ENCODE measurements around the gene VAV2.

VAV2 gene

DNA sequence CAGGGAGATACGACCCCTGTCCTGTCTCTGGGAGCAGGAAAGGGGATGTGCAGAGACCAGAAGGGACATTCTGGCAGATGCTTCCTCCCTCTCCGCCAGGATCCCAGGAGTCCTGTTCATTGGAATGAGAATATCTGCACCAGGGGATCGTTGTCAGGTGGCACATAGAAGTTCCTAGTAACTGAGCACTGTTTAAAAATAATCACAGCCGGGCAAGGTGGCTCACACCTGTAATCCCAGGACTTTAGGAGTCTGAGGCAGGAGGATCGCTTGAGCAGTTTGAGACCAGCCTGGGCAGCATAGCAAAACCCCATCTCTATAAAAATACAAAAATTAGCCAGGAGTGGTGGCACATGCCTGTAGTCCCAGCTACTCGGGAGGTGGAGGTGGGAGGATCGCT lies 266.2 kb downstream of the VAV2 start:
- H3K4me3 ChIP-seq (ENCODE audit: low read depth, low read length) = no peak overlapping the region
- no peak for DNase-seq (ENCODE audit: low read depth)
- TF ChIP-seq CTCF (IDR thresholded peaks at IDR 0.05; ENCODE audit: insufficient read depth, low read depth, low read length, missing control alignments) = no peak

DNA sequence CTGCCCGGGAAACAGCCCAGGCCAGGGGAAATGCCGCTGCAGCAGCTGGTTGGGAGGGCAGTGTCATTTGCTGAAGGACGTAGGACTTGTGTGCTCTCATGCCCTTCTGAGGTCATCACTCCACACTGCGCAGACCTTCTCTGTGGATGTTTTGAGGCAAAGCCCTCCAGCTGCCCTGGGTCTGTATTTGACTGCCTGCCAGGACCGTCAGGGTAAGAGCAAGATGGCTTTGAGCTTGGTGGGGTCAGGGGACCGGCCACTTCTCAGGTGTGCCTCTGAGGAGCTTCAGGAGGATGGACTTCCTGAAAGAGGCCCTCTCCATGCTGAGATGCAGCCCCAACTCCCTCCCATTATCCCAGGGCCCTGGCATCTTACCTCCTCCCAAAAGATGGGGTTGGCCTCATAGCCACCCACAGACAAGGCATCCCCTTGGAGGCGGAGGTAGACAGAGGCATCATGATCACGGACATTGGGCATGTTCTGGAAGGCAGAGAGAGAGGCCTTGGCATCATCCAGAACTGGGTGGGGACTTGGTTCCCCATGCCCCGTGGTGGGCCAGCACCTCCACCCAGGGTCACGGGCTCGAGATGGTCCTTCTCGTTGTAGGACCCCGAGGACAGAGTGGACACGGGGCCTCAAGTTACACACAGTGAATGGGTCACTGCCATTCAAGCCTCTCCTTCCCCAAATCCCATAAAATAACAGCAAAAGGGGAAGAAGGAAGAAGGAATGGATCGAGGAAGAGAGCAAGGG lies 273.4 kb downstream of the VAV2 start:
- no peak for DNase-seq (ENCODE audit: low read depth)
- TF ChIP-seq CTCF (IDR thresholded peaks at IDR 0.05; ENCODE audit: insufficient read depth, low read depth, low read length, missing control alignments) = no peak
- no peak overlapping the region for H3K4me3 ChIP-seq (ENCODE audit: low read depth, low read length)

DNA sequence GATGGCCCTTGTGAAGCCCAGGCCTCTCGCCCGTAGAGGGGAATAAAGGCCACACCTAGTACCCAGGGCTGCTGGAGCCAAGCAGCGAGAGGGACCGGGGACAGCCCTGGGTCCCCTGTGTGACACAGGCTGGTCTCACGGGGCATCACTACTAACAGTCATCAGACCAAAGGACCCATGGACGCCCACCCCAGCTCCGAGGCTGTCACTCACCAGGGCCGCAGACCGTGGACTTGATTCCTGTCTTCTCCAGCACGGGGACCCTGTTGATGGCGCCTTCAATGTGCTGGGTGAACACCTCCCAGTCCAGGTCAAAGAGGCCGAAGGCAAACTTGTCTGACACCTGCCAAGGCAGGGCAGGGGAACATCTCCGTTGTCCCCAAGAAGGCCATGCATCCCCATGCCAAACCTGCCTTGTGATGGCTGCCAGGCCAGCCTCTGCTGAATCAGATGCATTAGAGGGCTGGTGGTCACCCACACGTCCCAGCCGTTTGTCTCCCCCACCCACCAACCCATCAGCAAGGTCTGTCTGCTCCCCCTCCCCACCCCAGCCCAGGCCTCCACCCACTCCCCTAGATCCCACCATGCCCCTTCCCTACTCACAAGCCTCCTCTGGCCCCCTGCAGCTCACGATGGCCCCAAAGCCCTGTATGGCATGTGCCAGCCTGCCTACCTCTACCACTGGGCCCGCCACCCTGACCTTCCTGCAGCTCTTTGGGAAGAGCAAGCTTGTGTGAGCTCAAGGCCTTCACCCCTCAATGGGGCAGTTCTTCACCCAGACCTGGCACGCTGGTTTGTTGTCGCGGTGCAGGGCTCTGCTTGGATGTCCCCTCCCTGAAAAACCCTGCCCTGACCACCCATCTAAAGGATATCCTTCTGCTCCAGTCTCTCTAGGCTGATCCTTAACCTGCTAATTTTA lies 274.8 kb downstream of the VAV2 start:
- no peak for TF ChIP-seq CTCF (IDR thresholded peaks at IDR 0.05; ENCODE audit: insufficient read depth, low read depth, low read length, missing control alignments)
- no peak for DNase-seq (ENCODE audit: low read depth)
- H3K4me3 ChIP-seq (ENCODE audit: low read depth, low read length) = no peak overlapping the region

DNA sequence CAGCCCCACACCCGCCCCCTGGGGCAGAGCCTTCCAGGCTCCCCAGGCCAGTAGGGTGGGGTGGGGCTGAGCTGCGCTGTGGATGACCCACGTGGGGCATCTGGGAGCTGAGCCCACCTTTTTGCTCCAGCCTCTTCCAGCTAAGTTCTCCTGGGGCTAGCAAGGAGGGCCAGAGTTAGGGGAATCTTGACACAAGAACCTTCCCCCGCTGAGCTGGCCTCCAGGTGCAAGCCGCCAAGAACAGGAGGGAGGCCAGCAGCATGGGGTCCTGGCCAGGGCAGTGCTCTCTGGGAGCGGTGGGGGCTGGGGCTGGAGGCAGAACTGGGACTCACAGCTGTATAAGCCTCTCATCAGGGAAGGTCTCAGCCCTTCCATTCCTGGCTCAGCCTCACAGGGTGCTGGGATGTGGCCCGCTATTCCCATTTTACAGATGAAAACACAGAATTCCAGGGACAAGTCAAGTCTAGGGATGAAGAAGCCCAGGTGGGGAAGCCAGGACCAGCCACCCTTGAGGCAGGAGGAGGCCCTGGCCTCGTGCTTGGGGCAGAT lies 275.5 kb downstream of the VAV2 start:
- H3K4me3 ChIP-seq (ENCODE audit: low read depth, low read length) = no peak overlapping the region
- DNase-seq (ENCODE audit: low read depth) = no peak
- TF ChIP-seq CTCF (IDR thresholded peaks at IDR 0.05; ENCODE audit: insufficient read depth, low read depth, low read length, missing control alignments) = no peak

DNA sequence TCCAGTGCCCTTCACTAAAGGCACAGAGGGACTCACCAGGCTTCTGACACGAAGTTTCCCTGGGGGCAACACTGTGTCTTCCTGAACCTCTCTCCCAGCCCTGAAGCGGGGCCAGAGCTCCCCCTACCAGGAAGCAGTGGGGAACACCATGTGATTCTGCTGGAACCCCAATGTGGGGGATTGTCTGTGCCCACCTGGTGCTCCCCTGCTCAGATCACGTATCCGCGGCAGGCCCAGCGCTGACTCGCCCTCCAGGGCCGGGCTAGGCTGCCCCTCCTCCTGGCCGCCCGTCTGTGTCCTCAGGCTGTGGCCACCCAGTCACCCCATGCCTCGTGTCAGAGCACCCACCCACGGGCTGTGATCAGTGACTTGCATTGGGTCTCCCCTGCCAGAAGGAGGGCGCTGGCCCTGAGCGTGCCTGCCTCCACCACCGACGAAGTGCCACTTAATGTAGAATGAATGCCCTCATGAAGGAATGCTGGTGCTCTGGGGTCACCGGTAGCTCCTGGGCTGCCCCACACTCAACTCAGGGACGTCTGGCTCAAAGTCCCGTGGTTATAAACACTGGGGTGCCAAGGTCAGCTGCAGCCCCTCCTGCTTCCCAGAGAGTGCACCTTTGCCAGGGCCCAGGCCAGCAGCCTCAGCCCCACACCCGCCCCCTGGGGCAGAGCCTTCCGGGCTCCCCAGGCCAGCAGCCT lies 276.1 kb downstream of the VAV2 start:
- peak; percentile 16 for TF ChIP-seq CTCF (IDR thresholded peaks at IDR 0.05; ENCODE audit: insufficient read depth, low read depth, low read length, missing control alignments)
- DNase-seq (ENCODE audit: low read depth) = no peak
- H3K4me3 ChIP-seq (ENCODE audit: low read depth, low read length) = no peak overlapping the region

- H3K4me3 ChIP-seq (ENCODE audit: low read depth, low read length) = no peak overlapping the region
- no peak for TF ChIP-seq CTCF (IDR thresholded peaks at IDR 0.05; ENCODE audit: insufficient read depth, low read depth, low read length, missing control alignments)
- no peak for DNase-seq (ENCODE audit: low read depth)
Observed at GRCh38 chr9:133715295-133715865, 276.7 kb downstream of the VAV2 start.
